Panc1 (cell line): ENCODE data around the gene UCP2. TPM values are rescaled to one million over a fixed set of nuclear protein-coding genes. Genes with fewer than 3 reads are reported as not detected.

ENCODE experiments used
- ATAC-seq: fragments of 200-7000 bp; cut with Tn5 transposase; 2 replicates; pipeline ENCODE4 v1.9.1; 2020; ENCODE audit warnings: mild to moderate bottlenecking, moderate library complexity
- BruUV-seq: library from RNA; stranded (reverse); fragments of 400-500 nt; replicated peaks from 2 replicates; lab custom pipeline; 2021; lab: Mats Ljungman, UMichigan
- CTCF ChIA-PET: fragments of 300-600 bp; sonication (Branson Sonifier 250); formaldehyde crosslinking; loops from one replicate; lab custom pipeline; 2022; ENCODE audit warnings: antibody characterized with exemption; lab: Charles Lee
- POLR2A ChIA-PET: fragments of 300-600 bp; sonication (Branson Sonifier 250); formaldehyde crosslinking; loops from one replicate; lab custom pipeline; 2022; ENCODE audit warnings: antibody characterized with exemption; lab: Charles Lee
- DNase-seq: peaks from one replicate; pipeline ENCODE4 v3.0.0-alpha.2; 2010; ENCODE audit warnings: low read depth, low spot score
- H3K27ac ChIP-seq: 2 replicates; pipeline ENCODE4 v1.5.1; 2011; ENCODE audit warnings: mild to moderate bottlenecking, low read length, inconsistent platforms
- H3K27me3 ChIP-seq: fragments of 200-500 bp; sonication (Bioruptor generic); 2 replicates; pipeline ENCODE4 v1.6.0; 2014; ENCODE audit warnings: low read length, inconsistent platforms; ENCODE audit not compliant: control insufficient read depth, insufficient read depth
- H3K36me3 ChIP-seq: fragments of 200-500 bp; sonication (Bioruptor generic); 2 replicates; pipeline ENCODE4 v1.5.1; 2014; ENCODE audit warnings: inconsistent platforms, mild to moderate bottlenecking, low read length, moderate library complexity; ENCODE audit not compliant: control insufficient read depth, insufficient read depth
- H3K4me1 ChIP-seq: 2 replicates; pipeline ENCODE4 v1.5.1; 2011; ENCODE audit warnings: inconsistent platforms, mild to moderate bottlenecking, low read length, moderate library complexity; ENCODE audit not compliant: control insufficient read depth, insufficient read depth
- H3K4me3 ChIP-seq, 2 experiments: 2 replicates each; pipeline ENCODE4 v1.5.1; 2011 to 2012; ENCODE audit warnings: low read depth in 2 of 2, low read length in 2 of 2, mild to moderate bottlenecking in 2 of 2, inconsistent platforms in 1 of 2, moderate library complexity in 1 of 2
- H3K9me3 ChIP-seq: fragments of 200-500 bp; sonication (Bioruptor generic); 2 replicates; pipeline ENCODE4 v1.5.1; 2014; ENCODE audit warnings: low read depth, mild to moderate bottlenecking, inconsistent platforms, low read length, moderate library complexity; ENCODE audit not compliant: control insufficient read depth, insufficient read depth
- POLR2AphosphoS5 ChIP-seq: IDR thresholded peaks from 2 replicates; pipeline ENCODE4 v1.6.1; 2012; ENCODE audit warnings: mild to moderate bottlenecking, low read depth, low read length, moderate library complexity
- SIN3A ChIP-seq: IDR thresholded peaks from 2 replicates; pipeline ENCODE4 v1.6.1; 2012; ENCODE audit warnings: low read depth, mild to moderate bottlenecking, low read length, moderate library complexity, borderline replicate concordance; ENCODE audit not compliant: insufficient read depth
- TCF7L2 ChIP-seq: IDR thresholded peaks from 2 replicates; pipeline ENCODE4 v1.6.1; 2011; ENCODE audit warnings: mild to moderate bottlenecking, low read depth, low read length, inconsistent platforms
- in situ Hi-C: cut with HindIII; loops from 2 replicates; pipeline ENCODE4 v1.10.0; 2016; ENCODE audit warnings: low sequenced_read_pairs, low pct_unique_long_range_greater_than_20kb
- intact Hi-C: fragments of 100-400 bp; cut with micrococcal nuclease; formaldehyde crosslinking; loops from one replicate; pipeline ENCODE4 v1.10.0; 2022; ENCODE audit not compliant: unreplicated experiment
- total RNA-seq: library from RNA; stranded (reverse); gene quantifications from one replicate; pipeline ENCODE4 v1.2.1, GENCODE V29; 2021; ENCODE audit not compliant: unreplicated experiment
- TF ChIP-seq, protein P1 (sequence below), 2 experiments: IDR thresholded peaks; 2 replicates each; pipeline ENCODE4 v1.6.1; 2011 to 2012; ENCODE audit warnings: low read depth in 2 of 2, control low read depth in 1 of 2, low read length in 1 of 2, mild to moderate bottlenecking in 1 of 2, moderate library complexity in 1 of 2; ENCODE audit not compliant: insufficient read depth in 1 of 2
- TF ChIP-seq, protein P2 (sequence below): fragments of 450-650 bp; IDR thresholded peaks from 2 replicates; pipeline ENCODE4 v1.5.1; 2017; ENCODE audit warnings: mild to moderate bottlenecking

UCP2 gene
- total RNA-seq, 1 experiment from 2014 or later, result 68.8 TPM

DNA sequence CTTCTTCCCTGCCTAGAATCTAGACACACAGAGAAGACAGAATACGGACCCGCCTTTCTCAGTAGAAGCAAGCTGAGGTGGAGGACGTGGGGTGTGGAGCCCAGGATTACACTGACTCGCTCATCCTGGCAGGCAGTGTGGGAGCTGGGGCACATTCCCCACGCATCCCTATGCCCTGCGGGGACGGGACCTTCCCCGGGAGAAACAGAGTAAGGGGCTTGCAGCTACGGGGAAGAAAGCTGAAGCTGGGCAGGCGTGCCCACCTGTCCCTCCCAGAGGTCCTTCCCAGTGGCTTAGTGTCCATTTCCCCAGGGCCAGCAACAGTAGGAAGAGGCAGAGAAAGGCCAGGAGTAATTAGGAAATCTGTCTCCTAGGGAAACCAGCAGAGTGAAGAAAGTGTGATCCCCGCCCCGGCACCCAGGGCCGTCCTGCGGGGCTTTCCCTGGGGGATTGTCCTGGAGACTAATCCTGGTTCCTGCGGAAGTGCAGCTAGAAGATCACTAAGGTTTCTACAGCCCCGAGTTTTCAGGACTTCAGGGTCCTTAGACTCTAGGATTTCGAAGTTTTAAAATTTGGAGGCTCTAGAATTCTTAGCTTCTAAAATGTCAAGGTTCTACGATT is 24.0 kb downstream of the UCP2 start:
- no peak overlapping the region for H3K27ac ChIP-seq

DNA sequence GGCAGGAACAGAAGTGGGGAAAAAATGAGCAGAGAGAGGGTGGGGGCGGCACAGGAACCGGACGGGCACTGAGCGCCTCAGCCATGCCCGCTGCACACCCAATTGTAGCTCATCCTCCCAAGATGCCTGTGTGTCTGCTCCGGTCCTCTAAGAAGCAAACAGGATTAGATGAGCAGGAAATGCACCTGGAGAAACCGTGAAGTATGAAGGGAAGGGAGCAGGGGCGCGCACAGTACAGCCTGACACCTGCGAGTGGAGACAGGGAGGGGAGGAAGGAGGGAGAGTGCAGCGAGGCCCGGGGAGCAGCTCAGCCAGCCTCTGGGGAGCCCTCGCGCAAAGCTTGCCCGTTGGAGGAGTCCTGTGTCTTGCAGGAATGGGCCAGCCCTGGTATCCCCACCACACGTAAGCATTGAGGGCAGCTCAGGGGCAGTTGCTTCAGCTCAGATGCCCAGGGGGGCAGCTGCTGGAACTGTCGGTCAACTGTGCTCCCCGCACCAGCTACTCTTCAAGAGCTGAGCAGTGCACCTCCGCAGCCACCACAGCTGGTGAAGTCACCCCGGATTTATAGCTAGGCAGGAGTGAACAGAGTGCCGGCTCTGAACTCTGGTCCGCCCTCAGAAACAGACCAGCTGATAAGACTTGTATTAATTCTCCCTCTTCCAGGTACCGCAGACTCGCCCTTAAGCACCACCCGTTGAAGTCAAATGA is 24.8 kb downstream of the UCP2 start:
- H3K4me1 ChIP-seq, result no peaks in the 10 kb centered on the region
- BruUV-seq, result no TSS peak
- in situ Hi-C loops (no loop called here), intact Hi-C loops (no loop called here)
- H3K27me3 ChIP-seq, result no peaks in the 10 kb centered on the region
- CTCF ChIA-PET, result interaction anchor here (1.1 kb wide), 1 partner anchor 298 kb away, joined by 3 read pairs; no protein-coding TSS in a partner anchor
- no peak for DNase-seq
- no peak overlapping the region for H3K4me3 ChIP-seq
- ATAC-seq, result peak; percentile 16; the same call in 1 of the 2 replicates
- TF ChIP-seq POLR2AphosphoS5 (no peak), TCF7L2 (no peak), SIN3A (no peak)
- TF ChIP-seq, protein P1, sequence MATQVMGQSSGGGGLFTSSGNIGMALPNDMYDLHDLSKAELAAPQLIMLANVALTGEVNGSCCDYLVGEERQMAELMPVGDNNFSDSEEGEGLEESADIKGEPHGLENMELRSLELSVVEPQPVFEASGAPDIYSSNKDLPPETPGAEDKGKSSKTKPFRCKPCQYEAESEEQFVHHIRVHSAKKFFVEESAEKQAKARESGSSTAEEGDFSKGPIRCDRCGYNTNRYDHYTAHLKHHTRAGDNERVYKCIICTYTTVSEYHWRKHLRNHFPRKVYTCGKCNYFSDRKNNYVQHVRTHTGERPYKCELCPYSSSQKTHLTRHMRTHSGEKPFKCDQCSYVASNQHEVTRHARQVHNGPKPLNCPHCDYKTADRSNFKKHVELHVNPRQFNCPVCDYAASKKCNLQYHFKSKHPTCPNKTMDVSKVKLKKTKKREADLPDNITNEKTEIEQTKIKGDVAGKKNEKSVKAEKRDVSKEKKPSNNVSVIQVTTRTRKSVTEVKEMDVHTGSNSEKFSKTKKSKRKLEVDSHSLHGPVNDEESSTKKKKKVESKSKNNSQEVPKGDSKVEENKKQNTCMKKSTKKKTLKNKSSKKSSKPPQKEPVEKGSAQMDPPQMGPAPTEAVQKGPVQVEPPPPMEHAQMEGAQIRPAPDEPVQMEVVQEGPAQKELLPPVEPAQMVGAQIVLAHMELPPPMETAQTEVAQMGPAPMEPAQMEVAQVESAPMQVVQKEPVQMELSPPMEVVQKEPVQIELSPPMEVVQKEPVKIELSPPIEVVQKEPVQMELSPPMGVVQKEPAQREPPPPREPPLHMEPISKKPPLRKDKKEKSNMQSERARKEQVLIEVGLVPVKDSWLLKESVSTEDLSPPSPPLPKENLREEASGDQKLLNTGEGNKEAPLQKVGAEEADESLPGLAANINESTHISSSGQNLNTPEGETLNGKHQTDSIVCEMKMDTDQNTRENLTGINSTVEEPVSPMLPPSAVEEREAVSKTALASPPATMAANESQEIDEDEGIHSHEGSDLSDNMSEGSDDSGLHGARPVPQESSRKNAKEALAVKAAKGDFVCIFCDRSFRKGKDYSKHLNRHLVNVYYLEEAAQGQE (IDR thresholded peaks at IDR 0.05; ENCODE audit: insufficient read depth in 1 of 2, low read depth in 2 of 2, low read length in 1 of 2), result no peak
- TF ChIP-seq, protein P2, sequence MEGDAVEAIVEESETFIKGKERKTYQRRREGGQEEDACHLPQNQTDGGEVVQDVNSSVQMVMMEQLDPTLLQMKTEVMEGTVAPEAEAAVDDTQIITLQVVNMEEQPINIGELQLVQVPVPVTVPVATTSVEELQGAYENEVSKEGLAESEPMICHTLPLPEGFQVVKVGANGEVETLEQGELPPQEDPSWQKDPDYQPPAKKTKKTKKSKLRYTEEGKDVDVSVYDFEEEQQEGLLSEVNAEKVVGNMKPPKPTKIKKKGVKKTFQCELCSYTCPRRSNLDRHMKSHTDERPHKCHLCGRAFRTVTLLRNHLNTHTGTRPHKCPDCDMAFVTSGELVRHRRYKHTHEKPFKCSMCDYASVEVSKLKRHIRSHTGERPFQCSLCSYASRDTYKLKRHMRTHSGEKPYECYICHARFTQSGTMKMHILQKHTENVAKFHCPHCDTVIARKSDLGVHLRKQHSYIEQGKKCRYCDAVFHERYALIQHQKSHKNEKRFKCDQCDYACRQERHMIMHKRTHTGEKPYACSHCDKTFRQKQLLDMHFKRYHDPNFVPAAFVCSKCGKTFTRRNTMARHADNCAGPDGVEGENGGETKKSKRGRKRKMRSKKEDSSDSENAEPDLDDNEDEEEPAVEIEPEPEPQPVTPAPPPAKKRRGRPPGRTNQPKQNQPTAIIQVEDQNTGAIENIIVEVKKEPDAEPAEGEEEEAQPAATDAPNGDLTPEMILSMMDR, result no peak
- H3K36me3 ChIP-seq, result no peaks in the 10 kb centered on the region
- POLR2A ChIA-PET, result interaction anchor here (0.5 kb wide), 1 partner anchor 9 kb away, joined by 3 read pairs; no protein-coding TSS in a partner anchor
- H3K9me3 ChIP-seq, result no peaks in the 10 kb centered on the region
- H3K27ac ChIP-seq, result no peak overlapping the region

More for the DNA sequence above, 24.0 kb downstream of the UCP2 start:
- CTCF ChIA-PET, result no interaction called here
- POLR2A ChIA-PET, result no interaction called here
- ATAC-seq (no peak), DNase-seq (no peak)
- no peaks in the 10 kb centered on the region for H3K4me1 ChIP-seq
- no peaks in the 10 kb centered on the region for H3K27me3 ChIP-seq
- in situ Hi-C loops (no loop called here), intact Hi-C loops (no loop called here)
- no peaks in the 10 kb centered on the region for H3K36me3 ChIP-seq
- TF ChIP-seq, protein P2, result no peak
- TF ChIP-seq POLR2AphosphoS5 (no peak), SIN3A (no peak), TCF7L2 (no peak)
- TF ChIP-seq, protein P1 (IDR thresholded peaks at IDR 0.05; ENCODE audit: insufficient read depth in 1 of 2, low read depth in 2 of 2, low read length in 1 of 2), result no peak
- H3K4me3 ChIP-seq, result no peak overlapping the region
- no TSS peak for BruUV-seq
- no peaks in the 10 kb centered on the region for H3K9me3 ChIP-seq
